Stimulated activated memory B cell treated with anti-CD40 and anti-IgM and Interleukin-4, amounts not matched to agents 10 μg/mL and 1 μg/mL and 100 μg/mL, for 72 hours (primary cell): ENCODE results near the gene OR5H6.

Experiments used
- ATAC-seq: fragments of 150-1000 bp; cut with Tn5 transposase; 2 replicates; pipeline ENCODE4 v1.10.0; 2021
- H3K27ac Mint-ChIP-seq: one replicate; pipeline ENCODE4 v1.8.0; 2022; ENCODE audit warnings: mild to moderate bottlenecking, mixed read lengths
- H3K27me3 Mint-ChIP-seq: one replicate; pipeline ENCODE4 v1.8.0; 2022; ENCODE audit warnings: mixed read lengths
- H3K36me3 Mint-ChIP-seq: one replicate; pipeline ENCODE4 v1.8.0; 2022; ENCODE audit warnings: mixed read lengths
- H3K4me1 Mint-ChIP-seq: one replicate; pipeline ENCODE4 v1.8.0; 2022; ENCODE audit warnings: mixed read lengths
- H3K4me3 Mint-ChIP-seq: one replicate; pipeline ENCODE4 v1.8.0; 2022; ENCODE audit warnings: mild to moderate bottlenecking, moderate library complexity, mixed read lengths
- H3K9me3 Mint-ChIP-seq: one replicate; pipeline ENCODE4 v1.8.0; 2022; ENCODE audit warnings: mixed read lengths

Gene OR5H6

DNA sequence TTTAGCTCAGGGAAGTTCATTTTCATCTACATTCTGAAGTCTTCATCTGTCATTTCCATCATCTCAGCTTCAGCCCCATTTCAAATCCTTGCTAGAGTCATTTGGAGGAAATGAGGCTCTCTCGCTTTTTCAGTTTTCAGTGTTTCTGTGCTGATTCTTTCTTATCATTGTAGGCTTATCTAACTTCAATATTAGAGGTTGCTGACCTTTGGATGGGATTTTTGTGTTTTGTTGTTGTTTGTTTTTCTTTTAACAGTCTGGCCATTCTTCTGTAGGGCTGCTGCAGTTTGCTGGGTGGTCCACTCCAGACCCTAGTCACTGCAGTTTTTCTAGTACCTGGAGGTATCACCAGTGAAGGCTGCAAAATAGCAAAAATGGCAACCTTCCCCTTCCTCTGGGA is 26.9 kb downstream of the OR5H6 start:
- ATAC-seq: no peak
- Mint-ChIP-seq H3K4me1 (no peaks in the 10 kb centered on the region), H3K9me3 (no peaks in the 10 kb centered on the region), H3K36me3 (no peaks in the 10 kb centered on the region), H3K27me3 (peaks cover 9% of the 10 kb centered on the region), H3K27ac (no peak overlapping the region), H3K4me3 (no peak overlapping the region)

DNA sequence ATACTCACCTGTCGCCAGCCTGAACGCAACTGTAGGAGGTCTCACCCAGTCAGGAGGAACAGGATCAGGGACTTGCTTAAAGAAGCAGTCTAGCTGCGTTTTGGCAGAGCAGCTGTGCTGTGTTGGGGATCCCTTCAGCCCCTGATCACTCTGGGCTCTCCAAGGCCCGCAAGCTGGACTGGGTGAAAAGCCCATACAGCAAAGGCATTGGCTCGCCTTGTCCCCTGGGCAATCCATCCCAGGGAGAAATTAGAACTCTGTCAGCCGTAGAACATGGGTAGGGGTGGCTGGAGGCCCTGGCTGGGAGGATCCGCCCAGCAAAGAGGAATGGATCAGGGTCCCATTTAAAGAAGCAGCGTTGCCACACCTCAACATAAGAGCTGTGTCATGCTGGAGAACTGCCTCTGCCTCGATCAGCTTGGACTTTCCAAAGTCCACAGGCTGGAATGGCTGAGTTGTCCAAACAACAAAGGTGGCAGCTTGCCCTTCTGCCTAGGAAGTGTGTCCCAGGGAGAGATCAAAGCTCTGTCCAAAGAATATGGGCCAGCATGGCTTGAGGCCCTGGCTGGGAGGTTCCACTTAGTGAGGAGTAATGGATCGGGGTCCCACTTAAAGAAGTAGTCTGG is 27.4 kb downstream of the OR5H6 start:
- no peaks in the 10 kb centered on the region for H3K9me3 Mint-ChIP-seq
- ATAC-seq: no peak
- H3K27ac Mint-ChIP-seq: no peak overlapping the region
- no peak overlapping the region for H3K4me3 Mint-ChIP-seq
- H3K4me1 Mint-ChIP-seq: no peaks in the 10 kb centered on the region
- H3K36me3 Mint-ChIP-seq: no peaks in the 10 kb centered on the region
- H3K27me3 Mint-ChIP-seq: peaks cover 9% of the 10 kb centered on the region
